ENCODE results near the gene MAP2K5. TPM values are rescaled to one million over a fixed set of nuclear protein-coding genes. Genes with fewer than 3 reads are reported as not detected.

Gene MAP2K5
- total RNA-seq, 2 experiments from 2014 or later = 18.0 to 26.7 TPM

- DNase-seq = no peak
- Mint-ChIP-seq H3K4me1 (peaks cover 24% of the 10 kb centered on the region), H3K27ac (no peak overlapping the region), H3K27me3 (no peaks in the 10 kb centered on the region), H3K36me3 (ENCODE audit: low read depth) (peaks cover 8% of the 10 kb centered on the region), H3K4me3 (no peak overlapping the region), H3K9me3 (ENCODE audit: low read depth) (no peaks in the 10 kb centered on the region)
- intact Hi-C loops (cut with DNase I, micrococcal nuclease) = no loop called here
- CTCF ChIA-PET = no interaction called here
- no peak for ATAC-seq
- POLR2A ChIA-PET = no interaction called here
Observed at GRCh38 chr15:67768313-67768977, 225.9 kb downstream of the MAP2K5 start.

GRCh38 chr15:67769497-67770357 is 227.2 kb downstream of the MAP2K5 start:
- POLR2A ChIA-PET = no interaction called here
- peaks cover 16% of the 10 kb centered on the region for H3K4me1 Mint-ChIP-seq
- ATAC-seq = no peak
- no peak for DNase-seq
- no peaks in the 10 kb centered on the region for H3K9me3 Mint-ChIP-seq (ENCODE audit: low read depth)
- H3K27ac Mint-ChIP-seq = no peak overlapping the region
- intact Hi-C loops (cut with DNase I, micrococcal nuclease) = no loop called here
- CTCF ChIA-PET = interaction anchor here (1.3 kb wide), 1 partner anchor 10 kb away, joined by 3 read pairs; no protein-coding TSS in a partner anchor
- H3K4me3 Mint-ChIP-seq = no peak overlapping the region
- H3K36me3 Mint-ChIP-seq (ENCODE audit: low read depth) = peaks cover 8% of the 10 kb centered on the region
- H3K27me3 Mint-ChIP-seq = no peaks in the 10 kb centered on the region

DNA sequence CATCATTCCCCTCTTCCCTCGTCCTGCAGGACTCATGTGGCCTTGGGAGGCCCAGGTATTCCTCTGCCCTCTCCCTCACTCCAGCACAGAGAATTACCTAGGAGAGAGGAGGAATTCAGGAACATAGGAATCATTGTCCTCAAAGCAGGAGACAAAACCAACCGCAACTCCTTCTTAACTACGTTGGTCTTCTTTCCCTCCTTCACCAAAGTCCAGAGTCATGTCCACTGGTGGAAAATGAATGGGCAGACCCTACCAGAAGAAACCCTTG is 227.8 kb downstream of the MAP2K5 start:
- Mint-ChIP-seq H3K9me3 (ENCODE audit: low read depth) (no peaks in the 10 kb centered on the region), H3K36me3 (ENCODE audit: low read depth) (peaks cover 8% of the 10 kb centered on the region), H3K4me3 (no peak overlapping the region), H3K4me1 (peaks cover 16% of the 10 kb centered on the region), H3K27ac (no peak overlapping the region), H3K27me3 (no peaks in the 10 kb centered on the region)
- intact Hi-C loops (cut with DNase I, micrococcal nuclease) = no loop called here
- DNase-seq (no peak), ATAC-seq (no peak)
- ChIA-PET POLR2A (no interaction called here), CTCF (interaction anchor here (1.3 kb wide), 1 partner anchor 9 kb away, joined by 3 read pairs; no protein-coding TSS in a partner anchor)

GRCh38 chr15:67771189-67771800 is 228.8 kb downstream of the MAP2K5 start:
- peaks cover 6% of the 10 kb centered on the region for H3K36me3 Mint-ChIP-seq (ENCODE audit: low read depth)
- H3K27me3 Mint-ChIP-seq = no peaks in the 10 kb centered on the region
- H3K4me1 Mint-ChIP-seq = peaks cover 11% of the 10 kb centered on the region
- no peak overlapping the region for H3K27ac Mint-ChIP-seq
- H3K4me3 Mint-ChIP-seq = no peak overlapping the region
- ChIA-PET POLR2A (no interaction called here), CTCF (interaction anchor here (1.3 kb wide), 1 partner anchor 8 kb away, joined by 3 read pairs; no protein-coding TSS in a partner anchor)
- no peak for ATAC-seq
- H3K9me3 Mint-ChIP-seq (ENCODE audit: low read depth) = no peaks in the 10 kb centered on the region
- intact Hi-C loops (cut with DNase I, micrococcal nuclease) = no loop called here
- no peak for DNase-seq

DNA sequence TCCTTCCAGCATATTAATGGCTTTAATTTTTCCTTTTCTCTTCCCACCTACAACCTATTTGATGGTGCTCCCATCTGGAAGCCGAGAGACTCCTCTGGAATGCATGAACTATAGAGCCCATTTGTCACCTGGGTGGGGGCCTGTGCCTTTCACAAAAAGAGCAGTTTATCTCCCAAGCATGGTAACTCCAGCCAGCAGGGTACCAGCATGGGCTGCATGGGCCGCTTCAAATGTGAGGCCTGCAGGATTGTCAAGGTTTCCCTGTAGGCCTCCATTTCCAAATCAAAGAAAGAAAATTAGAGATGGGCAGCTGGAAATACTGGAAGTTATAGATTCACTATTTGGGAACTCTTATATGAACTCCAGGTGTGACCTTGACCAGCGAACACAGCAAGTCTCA is 232.1 kb downstream of the MAP2K5 start:
- intact Hi-C loops (cut with DNase I, micrococcal nuclease) = no loop called here
- DNase-seq (no peak), ATAC-seq (no peak)
- Mint-ChIP-seq H3K4me1 (no peaks in the 10 kb centered on the region), H3K27me3 (no peaks in the 10 kb centered on the region), H3K36me3 (ENCODE audit: low read depth) (no peaks in the 10 kb centered on the region), H3K4me3 (no peak overlapping the region), H3K27ac (no peak overlapping the region), H3K9me3 (ENCODE audit: low read depth) (no peaks in the 10 kb centered on the region)
- ChIA-PET POLR2A (no interaction called here), CTCF (interaction anchor here (0.5 kb wide), 1 partner anchor 894 kb away, joined by 3 read pairs; no protein-coding TSS in a partner anchor)

DNA sequence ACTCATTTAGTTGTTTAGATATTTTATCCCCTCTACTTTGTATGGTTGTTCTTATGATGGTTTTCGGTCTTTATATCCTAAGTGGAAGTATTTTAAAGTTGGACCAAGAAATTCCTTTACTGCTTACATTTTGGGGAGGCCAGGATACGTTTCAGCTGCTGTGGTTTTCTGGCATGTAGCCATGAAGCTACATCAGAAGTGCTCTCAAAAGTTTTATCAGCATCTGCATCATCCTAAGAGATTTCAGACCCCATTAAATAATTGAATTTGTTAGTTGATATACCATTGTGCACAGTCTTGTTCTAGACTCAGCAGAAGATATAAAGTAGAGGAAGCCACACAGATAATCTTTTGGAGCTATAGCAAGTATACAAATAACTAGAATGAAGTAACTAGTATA is 232.7 kb downstream of the MAP2K5 start:
- ChIA-PET CTCF (interaction anchor here (0.5 kb wide), 1 partner anchor 895 kb away, joined by 3 read pairs; no protein-coding TSS in a partner anchor), POLR2A (no interaction called here)
- H3K27ac Mint-ChIP-seq = no peak overlapping the region

DNA sequence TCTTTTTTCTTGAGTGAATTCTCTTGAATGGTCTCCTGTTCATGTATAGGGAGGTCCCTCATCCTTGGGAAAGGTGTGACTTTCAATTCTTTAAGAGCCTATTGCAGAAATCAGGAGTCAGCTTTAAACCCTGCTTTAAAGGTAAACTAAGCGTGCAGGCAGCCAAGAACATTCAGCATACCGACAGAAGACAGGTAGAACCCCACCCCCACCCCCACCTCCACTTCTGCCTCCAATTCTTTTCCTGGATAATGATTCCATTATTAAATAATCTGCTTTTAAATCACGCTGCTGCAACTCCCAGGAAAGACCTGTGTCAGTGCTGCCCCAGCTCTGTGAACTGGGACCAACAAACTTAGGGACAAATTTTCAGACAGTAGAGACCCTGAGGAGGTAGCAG is 233.5 kb downstream of the MAP2K5 start:
- no peaks in the 10 kb centered on the region for H3K36me3 Mint-ChIP-seq (ENCODE audit: low read depth)
- ChIA-PET CTCF (no interaction called here), POLR2A (no interaction called here)
- H3K27ac Mint-ChIP-seq = no peak overlapping the region
- H3K4me3 Mint-ChIP-seq = no peak overlapping the region
- no peak for ATAC-seq
- intact Hi-C loops (cut with DNase I, micrococcal nuclease) = no loop called here
- no peak for DNase-seq
- H3K9me3 Mint-ChIP-seq (ENCODE audit: low read depth) = no peaks in the 10 kb centered on the region
- H3K4me1 Mint-ChIP-seq = no peaks in the 10 kb centered on the region
- H3K27me3 Mint-ChIP-seq = no peaks in the 10 kb centered on the region

More for the DNA sequence above, 232.7 kb downstream of the MAP2K5 start:
- H3K27me3 Mint-ChIP-seq = no peaks in the 10 kb centered on the region
- no peaks in the 10 kb centered on the region for H3K4me1 Mint-ChIP-seq
- no peaks in the 10 kb centered on the region for H3K9me3 Mint-ChIP-seq (ENCODE audit: low read depth)
- H3K4me3 Mint-ChIP-seq = no peak overlapping the region
- intact Hi-C loops (cut with DNase I, micrococcal nuclease) = no loop called here
- DNase-seq = no peak
- H3K36me3 Mint-ChIP-seq (ENCODE audit: low read depth) = no peaks in the 10 kb centered on the region
- no peak for ATAC-seq

GRCh38 chr15:67776600-67776999 is 234.1 kb downstream of the MAP2K5 start:
- no peak overlapping the region for H3K4me3 Mint-ChIP-seq
- no peaks in the 10 kb centered on the region for H3K9me3 Mint-ChIP-seq (ENCODE audit: low read depth)
- intact Hi-C loops (cut with DNase I, micrococcal nuclease) = no loop called here
- no peaks in the 10 kb centered on the region for H3K36me3 Mint-ChIP-seq (ENCODE audit: low read depth)
- DNase-seq = no peak
- H3K27ac Mint-ChIP-seq = no peak overlapping the region
- ATAC-seq = no peak
- CTCF ChIA-PET = interaction anchor here (0.7 kb wide), 1 partner anchor 1267 kb away, joined by 3 read pairs; no protein-coding TSS in a partner anchor
- POLR2A ChIA-PET = no interaction called here
- no peaks in the 10 kb centered on the region for H3K4me1 Mint-ChIP-seq
- no peaks in the 10 kb centered on the region for H3K27me3 Mint-ChIP-seq

DNA sequence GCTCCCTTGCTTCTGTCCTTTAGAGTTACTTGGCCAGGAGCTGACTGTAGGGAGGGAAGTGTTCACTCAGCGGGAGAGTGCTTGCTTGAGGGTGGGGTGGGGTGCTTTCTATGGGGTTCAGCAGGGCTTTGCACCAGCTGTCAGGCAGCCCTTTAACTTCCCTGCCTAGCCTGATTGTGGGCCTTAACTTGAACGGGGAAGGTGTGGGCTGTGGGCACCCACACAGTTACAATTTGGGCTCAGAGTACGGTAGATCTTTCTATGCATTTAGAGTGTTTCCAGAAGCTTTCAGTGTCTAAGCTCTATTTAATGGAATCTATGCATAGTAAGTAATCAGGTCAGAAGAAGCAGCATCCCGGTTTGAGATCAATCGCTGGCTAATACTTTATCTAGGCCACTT is 234.6 kb downstream of the MAP2K5 start:
- no peaks in the 10 kb centered on the region for H3K4me1 Mint-ChIP-seq
- ChIA-PET POLR2A (no interaction called here), CTCF (interaction anchor here (0.7 kb wide), 1 partner anchor 1267 kb away, joined by 3 read pairs; no protein-coding TSS in a partner anchor)
- intact Hi-C loops (cut with DNase I, micrococcal nuclease) = no loop called here
- no peak for ATAC-seq
- no peak overlapping the region for H3K27ac Mint-ChIP-seq
- H3K4me3 Mint-ChIP-seq = no peak overlapping the region
- no peaks in the 10 kb centered on the region for H3K36me3 Mint-ChIP-seq (ENCODE audit: low read depth)
- H3K27me3 Mint-ChIP-seq = no peaks in the 10 kb centered on the region
- no peaks in the 10 kb centered on the region for H3K9me3 Mint-ChIP-seq (ENCODE audit: low read depth)
- DNase-seq = no peak

DNA sequence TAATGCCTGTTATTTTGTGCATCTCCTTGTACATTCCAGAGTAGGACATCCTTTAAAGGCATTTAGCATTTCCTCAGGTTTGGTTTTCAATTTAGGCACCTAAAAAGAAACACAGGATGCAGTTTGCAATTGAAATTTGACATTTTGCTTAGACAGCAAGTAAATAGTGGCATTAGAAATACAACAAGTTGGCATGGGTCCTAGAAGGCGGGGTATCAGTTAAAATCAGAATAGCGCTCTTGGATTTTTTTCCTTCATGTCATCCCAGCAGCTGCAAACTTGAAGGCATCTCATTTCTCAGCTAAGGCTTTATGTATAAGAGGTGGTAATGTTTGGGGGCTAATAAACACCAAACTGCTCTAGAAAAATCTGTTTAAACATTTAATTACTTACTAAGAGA is 235.3 kb downstream of the MAP2K5 start:
- H3K27me3 Mint-ChIP-seq = no peaks in the 10 kb centered on the region
- ChIA-PET CTCF (no interaction called here), POLR2A (no interaction called here)
- H3K4me3 Mint-ChIP-seq = no peak overlapping the region
- no peak for ATAC-seq
- H3K4me1 Mint-ChIP-seq = peaks cover 2% of the 10 kb centered on the region
- H3K9me3 Mint-ChIP-seq (ENCODE audit: low read depth) = no peaks in the 10 kb centered on the region
- intact Hi-C loops (cut with DNase I, micrococcal nuclease) = no loop called here
- no peak for DNase-seq
- no peak overlapping the region for H3K27ac Mint-ChIP-seq
- H3K36me3 Mint-ChIP-seq (ENCODE audit: low read depth) = no peaks in the 10 kb centered on the region

DNA sequence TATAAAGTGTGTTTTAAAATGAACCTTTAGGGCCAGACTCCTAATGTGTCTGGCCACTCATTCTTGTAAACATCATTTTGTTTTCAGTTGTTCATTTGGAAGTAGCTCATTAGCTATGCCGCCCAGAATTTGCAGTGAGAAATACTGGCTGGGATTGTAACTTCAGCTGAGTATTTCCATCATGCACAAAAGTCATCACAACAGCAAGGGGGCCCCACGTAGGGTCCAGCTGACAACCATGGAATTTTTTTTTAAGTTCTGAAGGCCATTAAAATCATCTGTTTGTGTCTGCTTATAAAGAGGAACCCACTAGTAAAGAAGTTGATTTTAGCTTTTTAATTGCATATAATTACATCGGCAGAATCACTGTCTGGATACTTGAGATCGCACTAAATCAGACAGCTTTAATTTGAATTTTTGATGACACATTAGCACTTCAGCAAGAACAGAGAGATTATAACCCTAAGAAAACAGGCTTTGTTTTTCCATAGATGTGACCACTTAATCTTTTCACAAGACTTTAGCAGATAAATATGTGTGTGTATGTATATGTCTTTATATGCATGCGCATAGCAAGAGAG is 236.6 kb downstream of the MAP2K5 start:
- Mint-ChIP-seq H3K4me1 (peaks cover 14% of the 10 kb centered on the region), H3K4me3 (no peak overlapping the region), H3K27me3 (no peaks in the 10 kb centered on the region), H3K27ac (no peak overlapping the region), H3K9me3 (ENCODE audit: low read depth) (no peaks in the 10 kb centered on the region), H3K36me3 (ENCODE audit: low read depth) (no peaks in the 10 kb centered on the region)
- POLR2A ChIA-PET = no interaction called here
- ATAC-seq (no peak), DNase-seq (no peak)
- intact Hi-C loops (cut with DNase I, micrococcal nuclease) = no loop called here
- CTCF ChIA-PET = interaction anchor here (1.3 to 1.5 kb wide), 2 partner anchors 8 to 57 kb away, joined by 3 read pairs; no protein-coding TSS in a partner anchor
